ENCODE results near the gene CTNND2.

The CTNND2 gene

DNA sequence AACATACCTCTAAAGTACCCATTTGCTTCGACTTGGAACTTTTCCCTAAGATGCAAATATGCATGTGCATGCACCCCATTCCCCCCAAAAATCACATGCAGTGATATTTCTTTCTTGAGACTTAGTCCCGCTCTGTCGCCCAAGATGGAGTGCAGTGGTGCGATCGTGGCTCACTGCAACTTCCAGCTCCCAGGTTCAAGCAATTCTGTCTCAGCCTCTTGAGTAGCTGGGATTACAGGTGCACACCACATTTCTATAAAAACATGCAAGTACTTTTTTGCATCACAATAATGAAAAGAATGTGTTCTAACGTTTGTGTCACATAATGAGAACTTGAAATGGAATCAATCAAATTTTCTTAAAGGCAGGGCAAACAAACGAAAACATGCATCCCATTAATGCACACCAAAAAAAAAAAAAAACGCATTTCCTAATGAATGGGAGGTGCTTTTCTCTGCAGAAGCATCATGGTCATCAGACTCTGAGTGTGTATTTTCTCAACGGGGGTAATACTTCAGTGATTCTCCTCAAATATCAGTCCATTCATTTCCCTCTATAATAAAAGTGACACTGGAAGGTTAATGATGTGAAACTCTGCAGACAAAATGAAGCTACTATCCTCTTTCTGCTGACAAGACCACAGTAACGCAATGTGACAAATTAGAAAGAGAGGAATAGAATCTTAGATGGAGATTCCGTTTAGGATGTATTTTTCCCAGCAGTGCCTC lies 389.4 kb downstream of the CTNND2 start:
- DNase-seq (ENCODE audit: low read depth): no peak

DNA sequence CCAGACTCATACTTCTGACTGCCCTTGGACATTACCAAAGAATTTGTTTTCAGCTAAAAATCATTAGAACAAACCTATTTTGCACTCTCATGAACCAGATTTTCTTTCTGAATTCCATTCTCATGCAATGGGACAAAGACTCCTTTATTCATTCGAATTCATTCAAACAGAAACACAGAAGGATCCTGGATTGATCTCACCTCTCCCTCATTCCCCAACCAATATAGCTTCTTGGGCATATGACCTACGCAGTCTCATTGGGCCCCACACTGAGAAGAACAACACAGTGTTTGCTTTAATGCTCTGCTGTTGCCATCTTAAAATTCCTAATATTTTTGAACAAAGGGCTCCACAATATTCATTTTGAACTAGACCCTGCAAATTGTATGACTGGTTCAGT lies 392.4 kb downstream of the CTNND2 start:
- no peak for DNase-seq (ENCODE audit: low read depth)

- DNase-seq (ENCODE audit: low read depth): no peak
These were observed 393.4 kb downstream of the CTNND2 start for GRCh38 chr5:11510889-11511288.

DNA sequence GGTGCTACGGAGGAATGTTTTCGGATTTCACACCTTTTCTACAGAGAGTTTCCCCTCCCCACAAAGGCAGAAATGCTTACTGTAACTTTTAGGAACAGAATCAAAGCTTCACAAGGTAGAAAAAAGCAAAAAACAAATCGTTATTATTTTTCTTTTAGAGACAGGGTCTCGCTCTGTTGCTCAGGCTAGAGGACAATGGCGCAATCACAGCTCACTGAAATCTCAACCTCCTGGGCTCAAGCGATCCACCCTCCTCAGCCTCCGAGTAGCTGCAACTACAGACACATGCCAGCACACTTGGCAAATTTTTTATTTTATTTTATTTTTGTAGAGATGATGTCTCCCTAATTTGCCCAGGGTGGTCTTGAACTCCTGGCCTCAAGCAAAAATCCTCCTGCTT lies 394.5 kb downstream of the CTNND2 start:
- DNase-seq (ENCODE audit: low read depth): no peak

DNA sequence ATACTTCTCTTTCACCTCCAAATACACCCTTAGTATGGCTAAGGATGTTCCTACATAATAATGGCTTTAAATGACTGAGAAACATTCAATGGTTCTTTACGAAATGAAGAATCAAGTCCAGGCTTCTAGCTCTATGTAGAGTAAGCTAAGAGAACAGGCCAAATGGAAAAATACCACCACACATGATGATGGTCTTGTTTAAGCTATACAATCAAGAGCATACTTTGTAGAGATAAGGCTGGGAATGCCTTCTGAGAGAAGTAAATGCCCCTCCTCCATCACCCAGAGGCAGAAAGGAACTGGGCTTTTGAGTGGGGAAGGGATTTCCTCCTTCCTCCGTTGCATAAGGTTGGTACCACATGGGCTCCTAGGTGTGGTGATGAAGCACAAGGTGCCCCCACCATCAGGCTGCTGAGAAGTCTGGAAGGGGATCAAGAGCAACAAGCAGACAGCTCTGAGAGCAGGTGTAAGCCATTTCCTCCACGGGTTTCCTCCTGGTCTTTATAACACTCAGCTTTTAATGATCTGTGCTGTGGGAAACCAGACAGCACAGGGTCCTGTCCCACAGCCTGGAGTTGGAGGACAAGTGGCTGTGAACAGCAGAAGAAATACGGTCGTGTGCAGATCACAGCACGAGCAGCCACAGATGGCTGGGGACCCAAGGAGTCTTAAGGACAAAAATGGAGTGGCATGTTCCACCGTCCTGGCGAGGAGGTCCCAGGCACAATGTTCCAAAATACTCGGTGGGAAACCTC lies 396.9 kb downstream of the CTNND2 start:
- DNase-seq (ENCODE audit: low read depth): no peak

GRCh38 chr5:11504886-11505193 lies 399.4 kb downstream of the CTNND2 start:
- DNase-seq (ENCODE audit: low read depth): no peak

- DNase-seq (ENCODE audit: low read depth): no peak
These were observed 400.0 kb downstream of the CTNND2 start for GRCh38 chr5:11504065-11504885.

GRCh38 chr5:11502783-11503182 lies 401.5 kb downstream of the CTNND2 start:
- no peak for DNase-seq (ENCODE audit: low read depth)

DNA sequence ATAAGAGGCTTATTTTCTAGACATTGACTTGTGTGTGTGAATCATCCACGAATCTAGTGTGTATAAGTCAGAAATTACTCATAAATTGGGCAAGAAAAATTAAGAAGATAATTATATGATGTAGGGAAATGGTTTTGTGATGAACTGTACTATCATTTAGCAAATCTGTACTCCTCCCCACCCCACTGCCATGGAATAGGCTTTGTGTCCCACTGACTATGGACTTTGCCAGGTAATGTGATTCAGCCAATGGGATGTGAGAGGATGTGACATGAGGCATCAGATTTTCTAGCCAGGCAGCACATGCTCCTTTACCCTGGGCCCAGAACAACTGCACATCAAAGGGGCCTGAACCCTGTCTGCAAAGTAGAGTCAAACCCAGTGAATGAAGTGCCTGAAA lies 406.6 kb downstream of the CTNND2 start:
- no peak for DNase-seq (ENCODE audit: low read depth)

DNA sequence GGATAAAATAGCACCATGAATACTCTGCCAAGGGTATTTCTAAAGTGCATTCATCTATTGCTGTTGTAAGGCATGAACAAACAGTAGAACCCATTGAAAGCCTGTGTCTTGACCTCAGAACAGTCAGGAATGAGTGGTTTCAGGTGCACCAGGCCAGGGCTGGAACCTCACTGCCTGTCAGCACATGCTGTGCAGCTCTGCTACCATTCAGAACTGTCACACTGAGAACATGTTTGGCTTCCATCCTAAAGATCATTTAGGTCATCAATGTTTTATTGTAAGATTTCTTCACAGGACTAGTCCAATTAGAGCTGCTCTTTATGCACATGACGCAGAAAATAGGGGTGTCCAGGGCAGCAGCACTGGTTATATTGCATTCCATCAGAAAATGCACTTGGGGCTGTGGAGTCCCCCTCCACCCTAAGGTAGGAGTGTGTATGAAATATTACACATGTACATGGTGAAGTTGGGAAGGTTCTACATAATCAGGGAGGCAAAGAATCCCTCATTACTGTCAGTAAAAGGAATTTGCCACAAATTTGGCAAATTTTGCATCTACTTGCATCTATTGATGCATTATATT lies 408.0 kb downstream of the CTNND2 start:
- no peak for DNase-seq (ENCODE audit: low read depth)

- no peak for DNase-seq (ENCODE audit: low read depth)
These were observed 409.9 kb downstream of the CTNND2 start for GRCh38 chr5:11494340-11494739.

- no peak for DNase-seq (ENCODE audit: low read depth)
These were observed 412.7 kb downstream of the CTNND2 start for GRCh38 chr5:11491404-11492075.

GRCh38 chr5:11483630-11484029 lies 420.6 kb downstream of the CTNND2 start:
- DNase-seq (ENCODE audit: low read depth): no peak

- DNase-seq (ENCODE audit: low read depth): no peak
These were observed 422.2 kb downstream of the CTNND2 start for GRCh38 chr5:11482011-11482410.

DNA sequence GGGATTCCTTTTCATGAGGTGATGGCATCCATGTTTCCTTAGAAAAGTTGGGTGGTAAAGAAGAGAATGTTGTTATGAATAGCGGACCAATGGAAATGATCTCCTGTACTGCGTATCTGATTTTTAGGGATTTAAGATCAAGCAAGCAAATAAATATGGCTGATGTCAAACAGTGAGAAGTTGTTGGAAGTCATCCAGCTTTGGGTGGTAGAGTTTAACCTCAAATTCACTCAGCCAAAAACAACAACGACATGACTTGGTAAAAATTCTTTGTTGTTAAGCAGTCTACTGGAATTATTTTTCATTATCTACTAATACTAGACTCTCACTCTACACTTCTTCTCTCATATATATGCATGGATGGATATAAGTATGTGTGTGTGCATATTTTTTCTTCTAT lies 426.5 kb downstream of the CTNND2 start:
- no peak for DNase-seq (ENCODE audit: low read depth)

DNA sequence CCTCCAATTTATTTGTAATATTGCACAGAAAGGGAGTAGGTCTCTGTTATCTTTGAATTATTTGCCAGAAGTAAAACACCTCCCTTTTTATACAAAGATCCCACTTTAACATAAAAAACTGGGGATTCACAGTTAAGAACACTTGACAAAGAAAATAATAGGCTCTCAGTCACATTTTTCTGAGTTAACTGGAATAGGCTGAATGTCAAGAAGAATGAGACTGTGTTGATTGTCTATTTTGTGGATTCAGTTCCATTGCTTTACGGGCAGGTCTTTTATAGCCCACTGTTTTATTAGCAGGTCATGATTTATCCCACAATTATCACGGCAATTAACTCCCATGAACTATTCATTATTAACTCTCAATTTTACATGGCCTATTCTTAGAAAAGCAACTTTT lies 427.4 kb downstream of the CTNND2 start:
- DNase-seq (ENCODE audit: low read depth): no peak

- no peak for DNase-seq (ENCODE audit: low read depth)
These were observed 435.8 kb downstream of the CTNND2 start for GRCh38 chr5:11468334-11469039.

DNA sequence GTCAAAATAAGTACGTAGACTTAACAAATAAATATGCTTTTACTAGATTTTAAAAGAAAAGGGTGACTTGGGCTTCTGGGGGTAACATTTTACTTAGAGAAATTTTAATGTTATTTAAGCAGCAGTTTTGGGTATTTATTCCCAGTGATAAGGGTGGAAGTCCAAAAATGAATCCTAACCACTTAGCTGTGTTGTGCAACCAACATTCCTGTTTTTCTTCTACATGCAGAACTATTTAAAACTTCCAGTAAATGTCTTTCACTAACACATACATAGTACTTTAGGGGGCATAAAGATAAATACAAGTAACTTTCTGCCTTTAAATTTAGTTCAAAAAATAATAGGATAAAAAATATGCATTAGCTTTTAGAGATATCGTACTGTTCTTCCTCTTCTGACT lies 436.7 kb downstream of the CTNND2 start:
- no peak for DNase-seq (ENCODE audit: low read depth)

- DNase-seq (ENCODE audit: low read depth): no peak
These were observed 444.5 kb downstream of the CTNND2 start for GRCh38 chr5:11459716-11460115.

GRCh38 chr5:11455505-11455904 lies 448.7 kb downstream of the CTNND2 start:
- DNase-seq (ENCODE audit: low read depth): no peak

GRCh38 chr5:11452852-11453251 lies 451.4 kb downstream of the CTNND2 start:
- no peak for DNase-seq (ENCODE audit: low read depth)

Measured in activated T-cell treated with anti-CD3 and anti-CD28 coated beads for 24 hours (primary cell).